Lower leg skin (tissue), 4 donors: ENCODE data around the gene MIPOL1. TPM values are rescaled to one million over a fixed set of nuclear protein-coding genes. Genes with fewer than 3 reads are reported as not detected.

Source experiments
- DNase-seq, 2 donors: peaks; one replicate each; pipeline ENCODE4 v3.0.0-alpha.2; 2019; ENCODE audit warnings: low spot score in 2 of 2
- H3K4me3 ChIP-seq: fragments of 200-600 bp; sonication (generic); 2 replicates; pipeline ENCODE4 v1.5.1; 2017; ENCODE audit warnings: mild to moderate bottlenecking, low read depth; ENCODE audit not compliant: poor library complexity, severe bottlenecking
- CTCF ChIP-seq, 3 donors: fragments of 450-650 bp; IDR thresholded peaks; one replicate each; pipeline ENCODE4 v1.5.1; 2016; ENCODE audit warnings: antibody characterized with exemption in 3 of 3, mild to moderate bottlenecking in 3 of 3, moderate library complexity in 2 of 3
- POLR2A ChIP-seq, 2 donors: fragments of 450-650 bp; IDR thresholded peaks; one replicate each; pipeline ENCODE4 v1.6.1; 2016 to 2017; ENCODE audit warnings: antibody characterized with exemption in 2 of 2, mild to moderate bottlenecking in 1 of 2, moderate library complexity in 1 of 2
- WGBS, 2 donors: methylation state at CpG; one replicate each; pipeline ENCODE4 v1.1.5; 2018; 5-methylcytosine and 5-hydroxymethylcytosine counted together
- intact Hi-C: fragments of 100-400 bp; cut with DNase I; formaldehyde crosslinking; loops from one replicate; pipeline ENCODE4 v1.15.0; 2023; ENCODE audit warnings: low total_unique reads
- total RNA-seq, 4 donors: library from RNA; depleted of rRNA; stranded (reverse); fragments of >200 nt; gene quantifications; one replicate each; pipeline ENCODE4 v1.1.0, GENCODE V29; 2016

MIPOL1 gene
- total RNA-seq, 4 donors from 2014 or later, result 3.6 to 6.9 (median 5.9) TPM

- 80 to 83% methylated on average over 10 of the region's 10 CpGs for WGBS, 2 donors
- H3K4me3 ChIP-seq, result no peak overlapping the region
- DNase-seq, result no peak
- no peak for TF ChIP-seq CTCF (IDR thresholded peaks at IDR 0.05)
- no peak for TF ChIP-seq POLR2A (IDR thresholded peaks at IDR 0.05)
- intact Hi-C loops, result no loop called here
Measured at GRCh38 chr14:37167151-37168047, 30.3 kb upstream of the MIPOL1 start.

GRCh38 chr14:37168721-37169120 lies 29.0 kb upstream of the MIPOL1 start:
- 89 to 93% methylated on average over 4 of the region's 4 CpGs for whole genome bisulfite sequencing, 2 donors
- TF ChIP-seq POLR2A (IDR thresholded peaks at IDR 0.05) (no peak), CTCF (IDR thresholded peaks at IDR 0.05) (no peak)
- intact Hi-C loops, result no loop called here
- H3K4me3 ChIP-seq, result no peak overlapping the region
- DNase-seq, result no peak

- DNase-seq, result no peak
- TF ChIP-seq POLR2A (IDR thresholded peaks at IDR 0.05) (no peak), CTCF (IDR thresholded peaks at IDR 0.05) (no peak)
- H3K4me3 ChIP-seq, result no peak overlapping the region
- WGBS, 2 donors, result 63 to 80% methylated on average over 8 of the region's 8 CpGs
- intact Hi-C loops, result no loop called here
Measured at GRCh38 chr14:37170237-37170636, 27.5 kb upstream of the MIPOL1 start.

GRCh38 chr14:37170993-37171392 lies 26.7 kb upstream of the MIPOL1 start:
- H3K4me3 ChIP-seq, result no peak overlapping the region
- DNase-seq, result no peak
- TF ChIP-seq CTCF (IDR thresholded peaks at IDR 0.05), result no peak
- TF ChIP-seq POLR2A (IDR thresholded peaks at IDR 0.05), result no peak
- intact Hi-C loops, result no loop called here
- 72 to 74% methylated on average over 10 of the region's 10 CpGs for WGBS, 2 donors

GRCh38 chr14:37171678-37172023 lies 26.1 kb upstream of the MIPOL1 start:
- peak overlapping the region; percentile 56 for H3K4me3 ChIP-seq
- intact Hi-C loops, result no loop called here
- WGBS, 2 donors, result 2 to 4% methylated on average over 6 of the region's 6 CpGs

More at GRCh38 chr14:37171678-37172023, 26.1 kb upstream of the MIPOL1 start:
- no peak for TF ChIP-seq POLR2A (IDR thresholded peaks at IDR 0.05)
- TF ChIP-seq CTCF (IDR thresholded peaks at IDR 0.05), result no peak
- no peak for DNase-seq
